Stimulated activated CD8-positive, alpha-beta memory T cell treated with anti-CD3 and anti-CD28 coated beads, Interleukin-2, amount 100 ng/mL, for 1 hour (primary cell): ENCODE results near the gene DACH1.

Source experiments
- DNase-seq, 2 donors: peaks; one replicate each; pipeline ENCODE4 v3.0.0-alpha.2; 2020; ENCODE audit warnings: low read depth in 2 of 2

The DACH1 gene

GRCh38 chr13:71624653-71625600 lies 242.1 kb downstream of the DACH1 start:
- no peak for DNase-seq

- DNase-seq = no peak
Measured at GRCh38 chr13:71621174-71622124, 245.6 kb downstream of the DACH1 start.

- DNase-seq = no peak
Measured at GRCh38 chr13:71619096-71619495, 247.9 kb downstream of the DACH1 start.

GRCh38 chr13:71618159-71618558 lies 248.8 kb downstream of the DACH1 start:
- DNase-seq = no peak

DNA sequence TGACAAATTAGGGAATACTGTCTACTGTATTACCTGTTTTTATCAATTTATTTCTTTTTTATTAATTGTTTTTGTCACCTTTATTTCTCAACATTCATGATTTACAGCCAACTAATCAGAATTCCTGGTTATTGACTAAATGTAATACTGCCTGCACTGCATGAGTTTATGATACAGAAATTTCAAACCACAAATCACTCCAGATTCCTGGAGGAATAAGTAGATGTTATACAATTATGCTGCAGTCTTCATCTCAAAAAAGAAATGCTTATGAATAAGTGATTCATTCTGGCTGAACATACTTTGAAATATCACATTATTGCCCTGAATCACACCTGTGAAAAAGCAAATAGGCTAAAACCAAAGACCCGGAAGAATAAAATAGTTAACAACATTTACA lies 249.7 kb downstream of the DACH1 start:
- no peak for DNase-seq

DNA sequence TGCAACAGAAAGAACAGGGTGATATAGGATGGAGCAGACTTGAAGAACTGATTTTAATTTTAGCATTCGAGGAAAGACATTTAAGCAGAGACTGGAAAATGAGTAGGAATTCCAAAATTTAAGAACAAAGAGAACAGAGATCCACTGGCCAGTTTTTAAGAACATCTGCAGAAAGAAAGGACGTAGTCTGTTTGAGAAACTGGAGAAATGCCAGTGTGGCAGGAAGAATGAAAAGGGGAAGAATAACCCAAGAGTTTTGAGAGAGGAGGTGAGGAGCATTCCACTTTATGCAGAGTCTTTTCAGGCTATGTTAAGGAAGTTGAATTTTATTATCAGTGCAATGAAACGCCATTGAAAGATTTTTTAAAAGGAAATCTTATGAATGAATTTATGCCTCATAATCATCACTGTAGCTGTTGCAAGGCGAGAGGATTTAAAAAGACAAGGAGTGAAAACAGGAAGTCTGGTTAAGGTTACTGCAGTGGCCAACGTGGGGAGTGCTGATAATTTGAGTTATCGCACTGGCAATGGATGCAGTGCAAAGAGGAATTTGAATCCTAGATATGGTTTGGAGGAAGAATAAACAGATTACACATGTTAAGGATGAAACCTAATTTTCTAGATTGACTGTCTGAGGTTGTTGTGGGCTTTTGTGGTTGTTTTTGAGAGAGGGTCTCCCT lies 253.8 kb downstream of the DACH1 start:
- no peak for DNase-seq

GRCh38 chr13:71611292-71611691 lies 255.7 kb downstream of the DACH1 start:
- DNase-seq = no peak

- DNase-seq = no peak
Measured at GRCh38 chr13:71610876-71611275, 256.1 kb downstream of the DACH1 start.

DNA sequence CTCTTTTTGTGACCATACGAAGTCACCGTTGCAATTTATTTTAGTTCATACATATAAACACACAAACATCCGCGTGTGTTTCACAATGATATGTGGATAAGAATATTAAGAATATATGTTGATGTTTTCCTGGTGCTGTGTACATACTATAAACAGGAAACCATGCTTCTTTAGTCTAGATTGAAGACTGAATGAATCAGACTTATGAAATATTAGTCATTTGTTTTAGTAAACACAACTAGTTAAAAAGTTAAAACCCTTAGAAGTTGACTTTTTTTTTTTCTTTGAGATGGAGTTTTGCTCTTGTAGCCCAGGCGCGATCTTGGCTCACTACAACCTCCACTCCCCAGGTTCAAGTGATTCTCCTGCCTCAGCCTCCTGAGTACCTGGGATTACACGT lies 257.7 kb downstream of the DACH1 start:
- DNase-seq = no peak

GRCh38 chr13:71607575-71607974 lies 259.4 kb downstream of the DACH1 start:
- no peak for DNase-seq

- no peak for DNase-seq
Measured at GRCh38 chr13:71606818-71607217, 260.2 kb downstream of the DACH1 start.

DNA sequence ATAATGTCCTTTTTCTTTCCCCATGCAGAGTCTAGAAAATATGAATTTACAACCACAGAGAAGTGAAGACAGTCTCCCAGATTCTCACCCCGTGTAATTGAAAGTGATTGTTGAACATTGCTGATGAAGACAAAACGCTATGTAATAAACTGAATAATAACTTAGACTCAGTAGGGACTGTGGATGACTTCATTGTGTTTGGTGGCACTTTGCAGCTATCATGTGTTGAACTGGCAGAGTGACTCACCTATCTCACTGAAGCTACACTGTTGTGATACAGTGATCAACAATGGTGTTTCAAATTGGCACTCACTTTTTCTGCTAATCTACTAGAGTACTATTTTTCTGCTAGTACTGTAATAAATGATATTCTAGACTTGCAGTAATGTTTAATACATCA lies 261.3 kb downstream of the DACH1 start:
- no peak for DNase-seq

GRCh38 chr13:71603255-71603654 lies 263.7 kb downstream of the DACH1 start:
- DNase-seq = no peak

DNA sequence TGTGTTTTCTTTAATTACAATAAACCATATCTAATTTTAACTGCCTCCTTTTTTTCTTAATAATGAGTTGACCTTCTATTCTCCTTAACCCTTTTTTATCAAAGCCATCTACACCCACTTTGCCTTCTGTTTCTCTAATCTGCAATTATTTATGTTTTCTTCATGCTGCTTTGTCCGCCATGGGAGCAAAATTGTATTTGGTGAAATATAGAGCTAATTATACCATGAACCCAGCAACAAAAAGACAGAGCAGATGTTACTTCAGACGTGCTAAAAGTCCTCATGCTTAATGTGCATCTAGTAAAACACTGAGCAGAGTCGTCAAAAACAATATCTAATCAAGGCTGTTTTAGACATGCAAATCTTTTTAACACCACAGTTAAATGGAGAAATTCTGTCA lies 264.7 kb downstream of the DACH1 start:
- DNase-seq = no peak

- no peak for DNase-seq
Measured at GRCh38 chr13:71597150-71597549, 269.9 kb downstream of the DACH1 start.

- no peak for DNase-seq
Measured at GRCh38 chr13:71596116-71596515, 270.9 kb downstream of the DACH1 start.

GRCh38 chr13:71593566-71593965 lies 273.4 kb downstream of the DACH1 start:
- DNase-seq = no peak

GRCh38 chr13:71591374-71591773 lies 275.6 kb downstream of the DACH1 start:
- DNase-seq = no peak

- DNase-seq = no peak
Measured at GRCh38 chr13:71590654-71591148, 276.3 kb downstream of the DACH1 start.

DNA sequence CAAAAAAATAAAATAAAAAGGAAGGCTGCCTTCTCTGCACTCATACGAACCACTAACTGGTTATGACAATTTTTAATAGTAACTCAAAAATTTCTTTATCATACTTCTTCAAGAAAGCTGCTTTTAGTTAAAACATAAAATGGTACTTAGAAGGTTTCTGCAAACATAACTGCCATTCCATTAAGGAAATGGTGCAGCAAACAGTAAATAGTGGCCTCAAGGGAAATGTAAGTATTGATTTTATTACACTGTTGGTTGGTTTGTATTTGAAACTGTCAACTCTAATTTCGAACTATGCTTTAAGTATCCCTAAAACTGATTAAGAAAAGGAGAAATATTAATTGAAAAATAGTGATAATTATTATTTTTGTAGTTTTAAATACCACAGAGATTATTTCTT lies 278.0 kb downstream of the DACH1 start:
- no peak for DNase-seq

DNA sequence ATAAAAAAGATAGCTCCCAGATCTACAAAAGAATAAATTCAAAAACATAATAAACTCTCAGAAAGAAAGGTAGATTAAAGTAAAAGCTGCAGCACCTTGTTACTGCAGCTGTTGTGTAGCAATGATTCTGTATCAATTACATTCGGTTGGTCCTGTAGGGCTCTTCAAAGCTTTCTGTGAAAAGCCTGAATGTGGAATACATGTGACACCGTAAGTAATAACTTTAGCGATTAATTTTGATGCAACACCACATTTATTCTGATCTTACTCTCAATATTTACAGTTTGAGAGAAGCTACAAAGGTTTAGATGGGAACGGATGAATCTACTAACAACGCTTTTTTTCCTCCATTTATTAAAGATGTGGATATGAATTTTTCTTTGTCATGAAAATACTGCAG lies 279.2 kb downstream of the DACH1 start:
- DNase-seq = no peak

DNA sequence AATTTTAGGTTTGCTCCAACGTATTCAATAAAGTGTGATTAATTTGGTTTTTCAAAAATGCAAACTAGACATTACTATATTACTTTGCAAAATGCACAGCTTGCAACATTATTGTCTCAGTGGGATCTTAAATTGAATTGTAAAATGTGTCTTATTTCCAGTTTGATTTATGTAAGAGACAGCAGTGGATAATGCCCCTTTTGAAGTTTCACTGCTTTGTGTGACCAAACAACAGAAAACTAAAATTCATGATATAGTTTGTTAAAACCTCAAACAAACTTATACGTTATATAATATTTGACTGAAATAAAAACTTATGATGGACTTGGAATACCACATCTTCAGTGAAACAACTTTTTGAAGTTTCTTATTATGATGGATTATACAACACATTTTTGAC lies 279.8 kb downstream of the DACH1 start:
- DNase-seq = no peak
